ENCODE measurements around the gene ZBTB20.

- TF ChIP-seq, protein P1, sequence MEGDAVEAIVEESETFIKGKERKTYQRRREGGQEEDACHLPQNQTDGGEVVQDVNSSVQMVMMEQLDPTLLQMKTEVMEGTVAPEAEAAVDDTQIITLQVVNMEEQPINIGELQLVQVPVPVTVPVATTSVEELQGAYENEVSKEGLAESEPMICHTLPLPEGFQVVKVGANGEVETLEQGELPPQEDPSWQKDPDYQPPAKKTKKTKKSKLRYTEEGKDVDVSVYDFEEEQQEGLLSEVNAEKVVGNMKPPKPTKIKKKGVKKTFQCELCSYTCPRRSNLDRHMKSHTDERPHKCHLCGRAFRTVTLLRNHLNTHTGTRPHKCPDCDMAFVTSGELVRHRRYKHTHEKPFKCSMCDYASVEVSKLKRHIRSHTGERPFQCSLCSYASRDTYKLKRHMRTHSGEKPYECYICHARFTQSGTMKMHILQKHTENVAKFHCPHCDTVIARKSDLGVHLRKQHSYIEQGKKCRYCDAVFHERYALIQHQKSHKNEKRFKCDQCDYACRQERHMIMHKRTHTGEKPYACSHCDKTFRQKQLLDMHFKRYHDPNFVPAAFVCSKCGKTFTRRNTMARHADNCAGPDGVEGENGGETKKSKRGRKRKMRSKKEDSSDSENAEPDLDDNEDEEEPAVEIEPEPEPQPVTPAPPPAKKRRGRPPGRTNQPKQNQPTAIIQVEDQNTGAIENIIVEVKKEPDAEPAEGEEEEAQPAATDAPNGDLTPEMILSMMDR (IDR thresholded peaks at IDR 0.05), result no peak
- TF ChIP-seq POLR2A (IDR thresholded peaks at IDR 0.05), result no peak
These were observed 757.9 kb downstream of the ZBTB20 start for GRCh38 chr3:114389156-114389555.
